Hematopoietic multipotent progenitor cell treated with erythropoietin and hydrocortisone succinate and interleukin-3 and kit ligand, for 8 days (in vitro differentiated cells): ENCODE data around the gene SLC44A4.
"Not testable (repeated sequence)": the region's sequence is repeated elsewhere in the genome, so short reads cannot be mapped to it uniquely, and the experiment has no call there.

Source experiments
- DNase-seq: peaks from one replicate; pipeline ENCODE4 v3.0.0-alpha.2; 2015

The SLC44A4 gene

DNA sequence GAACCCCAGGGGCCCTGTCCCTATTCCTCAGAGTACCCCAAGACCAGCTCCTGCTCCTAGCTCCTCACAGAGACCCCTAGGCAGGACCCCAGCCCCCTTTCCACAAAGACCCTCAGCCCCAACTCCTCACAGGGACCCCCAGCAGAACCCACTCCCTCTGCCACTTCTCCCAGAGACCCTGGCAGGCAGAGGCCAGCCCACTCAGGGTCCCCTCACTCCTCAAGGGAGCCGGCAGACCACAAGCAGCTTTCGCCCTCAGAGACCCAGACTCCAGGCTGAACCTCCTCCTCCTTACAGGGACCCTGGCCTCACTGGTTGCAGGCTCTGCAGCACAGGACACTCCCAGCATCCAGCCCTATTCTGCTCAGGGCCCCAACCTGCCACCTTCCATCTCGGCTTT is 575 bp downstream of the SLC44A4 start:
- DNase-seq: no peak

DNA sequence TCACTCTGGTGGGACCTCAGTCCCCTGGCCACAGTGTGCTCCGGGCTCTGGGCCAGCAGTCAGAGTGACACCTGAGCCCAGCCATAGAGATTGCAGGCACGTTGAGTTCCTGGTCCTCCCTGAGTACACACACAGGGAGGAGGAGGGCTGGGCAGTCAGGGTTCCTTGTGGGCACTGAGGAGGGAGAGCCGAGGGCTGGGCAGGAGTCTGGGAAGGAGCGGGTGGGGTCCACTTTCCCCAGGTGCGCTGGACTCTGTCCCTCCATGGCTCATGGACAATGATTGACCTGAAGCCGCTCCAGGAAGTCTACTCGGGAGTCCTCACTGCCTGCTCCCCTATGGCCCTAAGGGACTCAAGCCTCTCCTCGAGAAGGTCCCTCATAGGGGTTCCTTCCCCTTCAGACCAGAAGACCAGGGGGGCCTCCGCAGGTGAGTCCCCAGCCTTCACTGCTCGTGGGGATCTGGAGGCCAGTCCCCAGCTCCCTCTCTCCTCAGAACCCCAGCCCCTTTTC is 1.1 kb downstream of the SLC44A4 start:
- no peak for DNase-seq

DNA sequence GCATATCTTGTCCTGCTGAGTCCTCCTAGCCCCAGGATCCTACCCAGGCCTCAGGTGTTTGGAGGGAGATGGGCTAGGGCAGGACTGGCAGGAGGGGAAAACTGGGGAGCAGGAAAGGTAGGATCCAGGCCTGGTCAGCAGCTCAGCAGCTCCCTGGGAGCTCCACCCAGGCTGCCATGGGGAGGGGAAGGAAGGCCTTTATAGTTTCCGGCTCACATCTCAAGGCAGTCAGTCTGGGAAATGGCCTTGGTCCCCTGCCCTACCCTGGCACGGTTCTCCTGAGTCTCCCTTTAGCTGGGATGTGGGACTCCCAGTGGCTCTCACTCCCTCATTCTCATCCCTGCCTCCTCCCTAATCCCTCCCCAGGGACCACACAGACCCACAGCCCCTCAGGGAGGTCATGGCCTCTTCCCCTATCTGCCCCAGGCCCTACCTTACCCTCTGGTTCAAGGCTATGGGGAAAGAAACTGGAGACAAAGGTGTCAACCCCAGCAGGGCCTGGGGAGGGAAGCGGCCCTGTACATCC is 1.6 kb downstream of the SLC44A4 start:
- DNase-seq: no peak

DNA sequence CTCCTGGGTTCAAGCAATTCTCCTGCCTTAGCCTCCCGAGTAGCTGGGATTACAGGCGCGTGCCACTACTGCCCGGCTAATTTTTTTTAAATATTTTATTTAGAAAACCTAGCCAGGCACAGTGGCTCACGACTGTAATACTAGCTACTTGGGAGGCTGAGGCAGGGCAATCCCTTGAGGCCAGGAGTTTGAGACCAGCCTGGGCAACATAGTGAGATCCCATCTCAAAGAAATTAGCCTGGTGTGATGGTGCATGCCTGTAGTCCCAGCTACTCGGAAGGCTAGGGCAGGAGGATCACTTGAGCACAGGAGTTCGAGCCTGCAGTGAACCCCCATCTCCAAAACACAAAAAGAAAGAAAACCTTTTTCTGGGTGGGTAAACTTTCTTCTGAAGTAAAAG is 2.4 kb downstream of the SLC44A4 start:
- no peak for DNase-seq

DNA sequence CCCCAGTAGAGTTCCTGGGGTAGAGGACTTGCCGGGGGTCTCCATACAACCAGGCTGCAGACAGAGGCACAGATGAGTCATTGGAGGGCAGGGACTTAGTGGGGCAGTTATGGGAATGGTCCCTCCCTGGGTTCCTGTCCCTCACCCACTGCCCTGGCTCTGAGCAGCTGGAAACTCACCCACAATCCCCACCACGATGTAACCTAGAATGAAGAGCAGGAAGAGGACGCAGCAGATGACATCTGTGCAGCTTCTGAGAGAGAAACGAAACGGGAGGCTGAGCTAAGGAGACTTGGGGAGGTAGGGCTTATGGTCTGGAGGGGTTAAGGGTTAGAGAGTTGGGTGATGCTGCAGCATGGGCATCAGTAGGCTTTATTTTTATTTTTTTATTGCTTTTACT is 2.9 kb downstream of the SLC44A4 start:
- no peak for DNase-seq

DNA sequence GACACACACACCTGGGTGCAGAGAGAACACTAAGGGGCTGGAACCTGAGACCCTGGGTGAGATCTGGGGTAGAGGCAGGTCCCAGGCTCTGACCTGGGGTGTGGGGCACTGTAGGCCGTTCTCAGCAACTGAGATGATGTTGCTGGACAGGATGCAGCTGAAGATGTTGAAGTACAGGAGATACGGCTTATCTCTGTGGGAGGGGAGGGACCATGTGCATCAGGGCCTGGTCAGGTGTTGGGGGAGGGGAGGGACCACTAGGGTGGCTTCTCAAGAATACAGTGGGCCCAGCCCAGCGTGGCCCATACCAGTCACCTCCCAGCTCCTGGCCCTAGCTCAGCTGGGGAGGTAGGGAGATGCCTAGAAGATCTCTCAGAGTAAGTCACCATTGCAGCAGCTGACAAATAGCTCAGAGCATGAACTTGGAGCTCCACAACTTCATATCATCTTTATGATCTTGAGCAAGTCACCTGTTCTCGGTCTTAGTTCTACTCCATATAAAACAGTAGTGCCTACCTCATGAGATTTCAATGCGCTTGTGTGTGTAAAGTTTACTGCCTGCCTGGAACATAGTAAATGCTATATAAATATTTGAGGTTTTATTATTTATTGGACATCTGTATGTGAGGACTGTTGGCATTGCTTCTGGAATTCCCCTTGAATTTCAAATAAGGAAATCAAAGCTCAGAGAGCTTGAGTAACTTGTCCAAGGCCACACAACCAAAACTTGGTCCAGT is 3.8 kb downstream of the SLC44A4 start:
- DNase-seq: no peak

DNA sequence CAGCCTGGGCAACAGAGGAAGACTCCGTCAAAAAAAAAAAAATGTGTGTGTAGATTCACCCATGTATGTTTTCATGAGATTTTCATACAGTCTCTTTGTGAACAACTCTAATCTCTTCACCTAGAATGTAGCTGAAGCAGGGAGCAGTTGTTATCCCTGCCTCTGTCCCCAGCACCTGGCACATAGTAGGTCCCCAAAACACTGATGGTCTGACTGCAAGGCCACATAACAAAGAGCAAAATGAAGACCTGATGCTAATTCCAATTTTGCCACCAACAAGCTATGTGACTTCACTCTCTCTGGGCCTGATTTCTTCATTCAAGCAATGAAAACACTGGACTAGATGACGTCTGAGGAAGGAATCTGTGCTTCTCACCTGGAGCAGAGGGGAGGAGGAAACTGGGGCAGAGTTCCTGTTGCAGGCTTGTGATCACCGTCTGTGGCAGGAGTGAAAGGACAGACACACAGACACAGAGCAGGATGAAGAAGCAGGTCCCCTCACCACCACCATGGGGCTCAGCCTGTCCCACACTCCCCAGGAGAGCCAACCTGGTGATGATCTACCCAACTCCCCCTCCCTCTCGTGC is 4.6 kb downstream of the SLC44A4 start:
- no peak for DNase-seq

DNA sequence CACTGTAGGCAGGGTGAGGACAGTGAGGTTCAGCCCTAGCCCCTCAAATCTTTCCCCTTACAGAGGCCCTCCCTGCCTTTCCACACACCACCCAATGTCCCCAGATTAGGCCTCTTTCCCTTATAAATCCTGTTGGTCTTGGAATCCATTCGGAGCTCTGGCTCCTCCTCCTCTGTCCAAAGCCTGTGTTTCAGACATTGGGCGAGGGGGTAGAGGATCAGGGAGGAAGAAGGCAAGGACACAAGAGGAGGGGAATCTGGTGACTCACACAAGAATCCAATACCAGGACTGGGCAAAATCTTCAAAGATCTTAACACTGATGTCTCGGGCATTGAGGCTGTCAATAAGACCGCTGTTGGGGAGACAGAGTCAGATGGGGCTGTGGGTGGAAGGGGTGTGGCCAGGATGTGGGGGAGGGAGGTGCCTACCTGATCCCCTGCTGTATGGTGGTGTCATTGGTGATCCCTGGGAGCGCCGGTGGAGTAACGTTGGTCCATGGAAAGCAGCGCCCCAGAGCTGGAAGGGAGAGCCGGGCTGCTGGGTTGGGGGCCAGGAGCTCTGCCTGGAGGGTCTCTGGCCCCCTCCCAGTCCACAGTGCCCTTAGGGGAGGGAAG is 7.6 kb downstream of the SLC44A4 start:
- no peak for DNase-seq

DNA sequence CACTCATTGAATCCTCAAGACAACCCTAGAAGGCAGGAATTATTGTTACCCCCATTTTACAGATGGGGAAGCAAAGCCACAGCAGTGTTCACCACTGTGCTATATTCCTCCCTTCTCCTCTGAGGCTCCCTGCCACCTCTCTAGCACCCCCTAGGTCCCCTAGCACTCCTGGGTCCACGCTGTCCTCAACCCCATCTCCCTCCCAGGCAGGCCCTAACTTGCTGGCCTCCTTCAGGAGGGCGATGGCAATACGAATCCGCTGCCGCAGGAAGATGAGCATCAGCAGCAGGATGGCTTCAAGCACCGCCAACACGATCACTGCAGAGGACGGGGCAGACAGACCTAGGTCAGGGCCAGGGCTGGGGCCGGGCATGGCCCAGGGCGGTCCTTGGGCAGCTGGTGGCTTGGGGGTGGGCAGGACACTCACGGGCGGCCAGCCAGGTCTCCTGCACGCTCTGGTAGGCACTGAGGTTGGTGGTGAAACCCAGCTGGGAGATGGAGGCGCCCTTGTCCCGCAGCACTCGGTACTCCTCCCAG is 8.3 kb downstream of the SLC44A4 start:
- DNase-seq: no peak

DNA sequence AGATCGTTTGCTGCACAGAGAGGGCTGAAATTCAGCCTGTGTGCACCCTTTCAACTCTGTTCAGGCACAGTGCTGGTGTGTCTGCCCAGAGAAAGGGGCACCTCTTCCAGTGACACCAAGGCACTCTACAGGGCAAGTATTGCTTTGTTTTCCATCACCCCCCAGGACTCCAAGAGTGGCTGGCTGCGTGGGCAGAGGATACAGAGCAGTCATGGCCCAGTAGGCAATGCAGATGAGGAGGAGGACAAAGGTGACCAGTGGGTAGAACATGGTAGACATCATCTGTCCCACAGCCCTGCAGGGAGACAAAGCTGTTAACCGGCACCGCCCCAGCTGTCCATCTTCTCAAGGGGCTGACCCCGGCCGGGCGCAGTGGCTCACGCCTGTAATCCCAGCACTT is 9.5 kb downstream of the SLC44A4 start:
- DNase-seq: no peak

DNA sequence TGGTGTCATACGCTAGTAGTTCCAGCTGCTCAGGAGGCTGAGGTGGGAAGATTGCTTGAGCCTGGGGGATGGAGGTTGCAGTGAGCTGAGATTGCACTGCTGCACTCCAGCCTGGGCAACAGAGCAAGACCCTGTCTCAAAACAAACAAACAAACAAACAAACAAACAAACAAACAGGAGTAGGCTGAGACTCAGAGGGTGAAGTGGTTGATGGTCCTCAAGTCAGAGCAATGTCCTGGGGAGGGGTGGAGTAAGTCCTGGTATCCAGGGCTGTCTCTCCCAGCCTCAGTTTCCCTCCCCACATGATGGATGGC is 10.2 kb downstream of the SLC44A4 start:
- not testable (repeated sequence) for DNase-seq

DNA sequence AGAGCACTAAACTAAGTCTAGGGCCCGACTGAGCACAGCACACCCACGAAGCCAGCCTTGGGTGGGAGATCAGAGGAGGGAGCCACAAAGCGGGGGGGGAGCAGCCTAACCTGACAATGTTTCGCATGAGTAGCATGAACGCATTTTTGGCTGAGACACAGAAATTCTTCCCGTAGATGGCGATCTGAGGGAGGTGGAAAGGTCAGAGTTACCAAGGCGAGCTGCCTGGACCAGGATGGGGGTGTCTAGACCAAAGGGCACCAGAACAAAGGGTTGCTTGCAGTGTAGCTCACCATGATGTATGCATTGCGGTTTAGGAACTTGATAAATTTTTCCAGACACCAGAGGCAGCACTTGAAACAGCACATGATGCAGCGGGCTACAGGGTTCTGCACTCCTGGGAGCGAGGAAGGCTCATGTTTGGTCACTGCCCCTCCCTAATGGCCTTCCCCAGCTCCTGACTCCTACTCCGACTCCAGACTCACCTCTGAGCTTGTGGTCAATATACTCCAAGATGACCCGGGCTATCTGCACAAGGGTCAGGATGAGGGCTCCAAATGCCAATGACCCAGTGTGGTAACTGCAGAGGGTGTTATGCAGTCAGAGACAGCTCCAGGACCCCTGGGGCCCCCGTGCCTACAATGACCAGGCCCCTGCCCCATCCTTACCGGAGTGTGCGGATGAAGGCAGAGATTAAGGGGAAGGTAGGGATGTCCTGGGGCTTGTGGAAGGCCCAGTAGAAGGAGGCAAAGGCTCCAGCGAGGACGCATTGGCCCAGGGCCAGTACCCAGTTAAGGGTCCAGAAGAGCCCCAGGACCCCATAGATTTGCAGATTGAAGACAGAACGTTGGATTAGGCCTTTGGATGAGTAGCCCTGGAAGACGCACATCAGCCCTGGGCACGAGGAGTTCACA is 13.3 kb downstream of the SLC44A4 start:
- no peak for DNase-seq

DNA sequence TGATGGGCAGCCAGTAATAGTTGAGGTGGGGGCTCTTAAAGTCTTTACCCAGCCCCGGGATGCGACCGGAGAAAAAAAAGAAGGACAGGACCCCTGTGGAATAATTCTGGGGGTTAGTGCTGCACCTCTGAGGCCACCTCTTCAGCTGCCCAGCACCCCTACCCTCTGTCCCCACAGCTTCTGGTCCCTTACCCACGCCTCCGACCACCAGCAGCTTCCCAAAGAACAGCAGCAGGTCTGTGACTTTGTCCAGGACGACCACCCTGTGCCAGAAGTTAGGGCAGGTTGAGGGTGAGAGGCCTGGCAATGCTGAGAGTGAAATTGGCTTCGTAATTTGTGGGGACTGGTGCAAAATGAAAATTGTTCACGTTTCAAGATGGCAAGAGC is 14.0 kb downstream of the SLC44A4 start:
- DNase-seq: no peak

DNA sequence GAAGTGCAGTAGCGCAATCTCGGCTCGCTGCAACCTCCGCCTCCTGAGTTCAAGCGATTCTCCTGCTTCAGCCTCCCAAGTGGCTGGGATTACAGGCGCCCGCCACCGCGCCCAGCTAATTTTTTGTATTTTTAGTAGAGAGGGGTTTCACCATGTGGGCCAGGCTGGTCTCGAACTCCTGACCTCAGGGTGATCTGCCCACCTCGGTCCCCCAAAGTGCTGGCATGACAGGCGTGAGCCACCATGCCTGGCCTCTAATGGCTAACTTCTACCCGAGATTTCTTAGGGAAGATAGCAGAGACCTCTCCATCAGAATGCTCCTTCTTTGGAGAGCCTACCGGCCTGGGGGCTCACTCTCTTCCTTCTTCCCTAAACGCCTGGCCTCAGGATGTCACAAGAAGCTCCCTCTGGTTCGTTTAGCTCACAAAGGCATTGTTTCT is 14.7 kb downstream of the SLC44A4 start:
- not testable (repeated sequence) for DNase-seq

DNA sequence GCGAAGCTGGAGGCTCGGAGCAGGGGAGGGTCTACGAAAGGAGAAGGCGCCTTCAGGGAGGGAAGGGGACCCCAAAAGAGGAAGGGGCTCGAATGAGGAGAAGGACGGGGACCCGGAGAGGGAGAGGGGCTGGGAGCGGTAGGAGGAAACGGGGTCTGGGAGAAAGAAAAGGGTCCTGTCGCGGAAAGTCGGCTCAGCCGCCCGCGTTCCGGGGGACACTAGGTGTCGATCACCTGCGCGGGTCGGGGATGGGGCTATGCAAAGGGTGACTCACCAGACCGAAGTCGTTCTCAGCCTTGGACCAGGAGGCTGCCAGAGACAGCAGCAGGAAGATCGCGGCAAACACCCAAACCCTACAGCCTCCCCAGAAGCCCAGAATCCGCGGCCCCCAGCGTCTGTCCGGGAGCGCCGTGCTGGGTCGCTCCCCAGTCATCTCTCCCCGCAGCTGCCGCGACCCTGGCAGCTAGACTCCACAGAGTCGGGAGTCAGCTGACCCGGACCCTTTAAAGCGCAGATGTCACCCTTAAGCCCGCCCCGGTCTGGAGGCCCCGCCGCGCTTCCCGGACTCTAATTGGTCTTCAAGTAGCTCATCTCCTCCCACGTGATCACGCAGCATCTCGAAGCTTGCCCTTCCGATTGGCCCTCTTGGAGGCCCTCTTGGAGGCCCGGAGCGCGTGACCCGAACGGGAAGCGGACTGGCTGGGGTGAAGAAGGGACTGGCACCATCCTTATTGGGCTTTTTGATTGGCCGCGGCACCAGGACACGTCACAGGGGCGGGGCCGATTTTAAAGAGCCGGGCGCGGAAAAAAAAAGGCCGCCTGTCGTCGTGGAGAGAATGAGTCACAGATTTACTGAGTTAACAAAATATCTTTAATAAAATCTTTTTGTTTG is 16.2 kb downstream of the SLC44A4 start, which contains the start of gene NEU1:
Gene NEU1, minus strand, starts transcription at position 478 of the 892 bp plus-strand sequence. Its CDS starts 45 bp downstream, at position 433.
- peak; percentile 100 for DNase-seq

DNA sequence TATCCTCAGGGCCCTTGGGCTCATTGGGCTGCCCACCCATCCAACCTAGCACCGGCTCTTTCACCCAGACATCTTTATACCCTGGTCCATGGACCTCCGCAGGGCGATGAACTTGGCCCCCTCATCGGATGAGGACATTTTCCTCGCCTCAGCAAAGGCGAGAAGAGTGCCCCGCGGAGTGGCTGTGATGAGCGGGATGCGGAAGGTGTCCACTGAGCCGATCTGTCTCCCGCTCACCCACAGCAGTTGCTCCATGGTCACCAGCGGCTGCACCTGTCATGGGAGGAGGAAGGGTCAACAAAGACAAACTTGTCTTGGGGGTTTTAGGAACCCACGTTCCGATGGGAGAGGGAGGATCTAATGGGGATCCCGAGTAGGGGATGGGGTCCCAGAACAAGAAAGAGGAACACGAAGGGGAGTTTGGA is 16.9 kb downstream of the SLC44A4 start:
- no peak for DNase-seq

DNA sequence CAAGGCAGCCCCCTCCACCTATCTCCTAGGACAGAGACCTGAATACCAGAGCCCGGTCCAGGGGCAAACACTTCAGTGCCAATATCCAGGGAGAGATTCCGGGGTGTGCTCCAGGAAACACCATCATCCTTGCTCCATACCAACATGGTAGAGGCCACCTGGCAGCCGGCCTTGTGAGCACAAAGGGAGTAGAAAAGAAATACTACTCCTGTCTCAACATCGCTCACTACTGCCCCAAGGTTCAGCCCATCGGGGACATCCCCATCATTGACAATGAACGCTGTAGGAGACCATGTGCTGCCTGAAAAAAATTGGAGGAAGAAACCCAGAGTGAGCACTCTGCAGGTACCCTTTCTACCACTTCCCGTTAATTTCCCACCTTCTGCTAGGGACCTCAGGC is 17.6 kb downstream of the SLC44A4 start:
- no peak for DNase-seq

DNA sequence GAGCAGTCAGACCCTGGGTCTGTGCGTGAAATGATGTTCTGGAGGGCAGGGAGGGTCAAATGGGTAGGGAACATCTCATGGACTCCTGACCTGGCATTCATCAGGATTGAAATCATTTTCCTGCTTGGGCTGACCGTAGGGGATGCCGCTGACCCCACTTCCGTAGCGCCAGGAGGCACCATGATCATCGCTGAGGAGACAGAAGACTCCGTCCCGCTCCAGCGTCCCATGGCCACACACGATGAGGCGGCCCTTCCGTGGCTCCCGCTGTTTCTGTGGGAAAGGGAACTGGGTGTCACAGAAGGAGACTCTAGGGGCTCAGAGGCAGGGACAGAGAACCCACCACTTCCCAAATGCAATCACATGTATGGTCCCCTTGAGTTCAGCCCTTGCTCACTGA is 18.4 kb downstream of the SLC44A4 start:
- no peak for DNase-seq

DNA sequence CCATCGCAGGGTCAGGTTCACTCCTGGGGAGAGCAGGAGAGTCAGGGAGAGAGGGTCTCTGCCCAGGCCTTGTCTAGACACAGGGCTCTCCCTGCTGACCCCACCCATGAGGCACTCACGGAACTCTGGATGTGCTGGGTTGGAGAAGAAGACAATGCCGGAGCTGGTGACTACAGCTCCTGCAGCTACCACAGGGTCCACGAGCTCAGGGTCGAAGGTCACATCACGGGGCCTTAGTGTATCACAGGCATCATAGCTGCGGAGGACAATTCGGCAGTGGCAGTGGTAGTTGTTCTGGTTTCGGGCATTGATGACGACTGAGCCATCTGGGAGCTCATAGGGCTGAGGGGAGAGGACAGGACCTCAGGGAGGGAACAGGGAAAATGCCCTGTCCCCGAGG is 18.9 kb downstream of the SLC44A4 start:
- DNase-seq: no peak

DNA sequence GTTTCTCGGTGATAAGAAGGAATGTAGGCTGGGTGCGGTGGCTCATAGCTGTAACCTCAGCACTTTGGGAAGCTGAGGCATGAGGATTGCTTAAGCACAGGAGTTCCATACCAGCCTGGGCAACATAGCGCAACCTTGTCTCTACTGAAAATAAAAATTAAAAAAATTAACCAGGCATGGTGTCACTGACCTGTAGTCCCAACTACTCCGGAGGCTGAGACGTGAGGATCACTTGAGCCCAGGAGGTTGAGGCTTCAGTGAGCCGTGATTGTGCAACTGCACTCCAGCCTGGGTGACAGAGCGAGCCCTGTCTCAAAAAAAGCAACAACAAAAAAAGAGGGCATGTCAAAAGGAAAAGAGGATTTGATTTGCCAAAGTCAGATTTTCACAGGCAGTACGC is 20.1 kb downstream of the SLC44A4 start:
- DNase-seq: no peak

DNA sequence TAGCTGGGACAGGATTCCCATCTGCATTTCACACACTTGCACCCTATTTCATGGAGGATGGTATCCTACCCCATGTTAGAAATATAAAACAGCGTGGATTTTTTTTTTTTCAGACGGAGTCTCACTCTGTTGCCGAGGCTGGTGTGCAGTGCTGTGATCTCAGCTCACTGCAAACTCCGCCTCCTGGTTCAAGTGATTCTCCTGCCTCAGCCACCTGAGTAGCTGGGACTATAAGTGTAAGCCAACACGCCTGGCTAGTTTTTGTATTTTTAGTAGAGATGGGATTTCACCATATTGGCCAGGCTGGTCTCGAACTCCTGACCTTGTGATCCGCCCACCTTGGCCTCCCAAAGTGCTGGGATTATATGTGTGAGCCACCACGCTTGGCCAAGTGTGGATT is 21.0 kb downstream of the SLC44A4 start:
- not testable (repeated sequence) for DNase-seq
